HEK293 (cell line): ENCODE measurements around the gene IGSF9.
A peak's percentile ranks its signal among the peaks of the same experiment; 100 is the strongest.

Source experiments
- GLIS1 ChIP-seq: fragments of 450-650 bp; formaldehyde crosslinking; IDR thresholded peaks from 2 replicates; pipeline ENCODE4 v1.5.1; 2016; ENCODE audit warnings: missing biosample characterization, missing genetic modification characterization
- PATZ1 ChIP-seq: fragments of 450-650 bp; formaldehyde crosslinking; IDR thresholded peaks from 2 replicates; pipeline ENCODE4 v1.5.1; 2016; ENCODE audit warnings: missing biosample characterization, missing genetic modification characterization
- SALL2 ChIP-seq: fragments of 450-650 bp; formaldehyde crosslinking; IDR thresholded peaks from 2 replicates; pipeline ENCODE4 v1.5.0; 2017; ENCODE audit warnings: missing biosample characterization, mild to moderate bottlenecking, missing genetic modification characterization, borderline replicate concordance
- SCRT1 ChIP-seq: fragments of 450-650 bp; formaldehyde crosslinking; IDR thresholded peaks from 2 replicates; pipeline ENCODE4 v1.5.1; 2016; ENCODE audit warnings: missing biosample characterization, missing genetic modification characterization, borderline replicate concordance
- TCF7L2 ChIP-seq: IDR thresholded peaks from 2 replicates; pipeline ENCODE4 v1.6.1; 2011; ENCODE audit warnings: low read depth, mild to moderate bottlenecking, inconsistent platforms, low read length, moderate library complexity, borderline replicate concordance
- ZBTB20 ChIP-seq: fragments of 450-650 bp; formaldehyde crosslinking; IDR thresholded peaks from 2 replicates; pipeline ENCODE4 v1.5.1; 2016; ENCODE audit warnings: missing biosample characterization, missing genetic modification characterization
- ZBTB21 ChIP-seq: fragments of 450-650 bp; formaldehyde crosslinking; IDR thresholded peaks from 2 replicates; pipeline ENCODE4 v1.5.1; 2017; ENCODE audit warnings: missing biosample characterization, missing genetic modification characterization
- ZBTB8A ChIP-seq: fragments of 450-650 bp; formaldehyde crosslinking; IDR thresholded peaks from 2 replicates; pipeline ENCODE4 v1.5.1; 2016; ENCODE audit warnings: missing biosample characterization, missing genetic modification characterization
- ZFP69B ChIP-seq: fragments of 450-650 bp; formaldehyde crosslinking; IDR thresholded peaks from 2 replicates; pipeline ENCODE4 v1.5.1; 2016; ENCODE audit warnings: missing biosample characterization, missing genetic modification characterization
- ZNF10 ChIP-seq: fragments of 450-650 bp; formaldehyde crosslinking; IDR thresholded peaks from 2 replicates; pipeline ENCODE4 v1.5.1; 2017; ENCODE audit warnings: missing biosample characterization, missing genetic modification characterization
- ZNF114 ChIP-seq: fragments of 450-650 bp; formaldehyde crosslinking; IDR thresholded peaks from 2 replicates; pipeline ENCODE4 v1.5.0; 2017; ENCODE audit warnings: missing biosample characterization, missing genetic modification characterization
- ZNF155 ChIP-seq: fragments of 450-650 bp; formaldehyde crosslinking; IDR thresholded peaks from 2 replicates; pipeline ENCODE4 v1.5.1; 2016; ENCODE audit warnings: missing biosample characterization, missing genetic modification characterization
- ZNF175 ChIP-seq: fragments of 450-650 bp; formaldehyde crosslinking; IDR thresholded peaks from 2 replicates; pipeline ENCODE4 v1.5.1; 2016; ENCODE audit warnings: missing biosample characterization, missing genetic modification characterization
- ZNF18 ChIP-seq: fragments of 450-650 bp; formaldehyde crosslinking; IDR thresholded peaks from 2 replicates; pipeline ENCODE4 v1.5.1; 2016; ENCODE audit warnings: missing biosample characterization, missing genetic modification characterization
- ZNF202 ChIP-seq: fragments of 450-650 bp; formaldehyde crosslinking; IDR thresholded peaks from 2 replicates; pipeline ENCODE4 v1.5.1; 2016; ENCODE audit warnings: missing biosample characterization, missing genetic modification characterization, borderline replicate concordance
- ZNF221 ChIP-seq: fragments of 450-650 bp; formaldehyde crosslinking; IDR thresholded peaks from 2 replicates; pipeline ENCODE4 v1.5.1; 2017; ENCODE audit warnings: missing biosample characterization, missing genetic modification characterization, borderline replicate concordance
- ZNF248 ChIP-seq: fragments of 450-650 bp; formaldehyde crosslinking; IDR thresholded peaks from 2 replicates; pipeline ENCODE4 v1.5.1; 2017; ENCODE audit warnings: missing biosample characterization, missing genetic modification characterization
- ZNF366 ChIP-seq: fragments of 450-650 bp; formaldehyde crosslinking; conservative IDR thresholded peaks from 2 replicates; pipeline ENCODE4 v1.5.1; 2016; ENCODE audit warnings: missing biosample characterization, missing genetic modification characterization
- ZNF391 ChIP-seq: fragments of 450-650 bp; formaldehyde crosslinking; IDR thresholded peaks from 2 replicates; pipeline ENCODE4 v1.5.1; 2016; ENCODE audit warnings: low read depth, missing biosample characterization, missing genetic modification characterization, borderline replicate concordance
- ZNF404 ChIP-seq: fragments of 450-650 bp; formaldehyde crosslinking; IDR thresholded peaks from 2 replicates; pipeline ENCODE4 v1.5.1; 2017; ENCODE audit warnings: missing biosample characterization, missing genetic modification characterization
- ZNF514 ChIP-seq: fragments of 450-650 bp; formaldehyde crosslinking; IDR thresholded peaks from 2 replicates; pipeline ENCODE4 v1.5.1; 2016; ENCODE audit warnings: missing biosample characterization, missing genetic modification characterization
- ZNF518A ChIP-seq: fragments of 450-650 bp; formaldehyde crosslinking; conservative IDR thresholded peaks from 2 replicates; pipeline ENCODE4 v1.5.1; 2016; ENCODE audit warnings: low read depth, missing biosample characterization, missing genetic modification characterization
- ZNF558 ChIP-seq: fragments of 450-650 bp; formaldehyde crosslinking; IDR thresholded peaks from 2 replicates; pipeline ENCODE4 v1.5.1; 2016; ENCODE audit warnings: missing biosample characterization, missing genetic modification characterization
- ZNF561 ChIP-seq: fragments of 450-650 bp; IDR thresholded peaks from 2 replicates; pipeline ENCODE4 v1.5.1; 2018; ENCODE audit warnings: missing biosample characterization, missing genetic modification characterization, borderline replicate concordance
- ZNF624 ChIP-seq: fragments of 450-650 bp; formaldehyde crosslinking; IDR thresholded peaks from 2 replicates; pipeline ENCODE4 v1.5.1; 2017; ENCODE audit warnings: missing biosample characterization, missing genetic modification characterization
- ZNF654 ChIP-seq: fragments of 450-650 bp; formaldehyde crosslinking; IDR thresholded peaks from 2 replicates; pipeline ENCODE4 v1.5.1; 2016; ENCODE audit warnings: low read depth, missing biosample characterization, missing genetic modification characterization
- ZNF670 ChIP-seq: fragments of 450-650 bp; formaldehyde crosslinking; IDR thresholded peaks from 2 replicates; pipeline ENCODE4 v1.5.1; 2016; ENCODE audit warnings: missing biosample characterization, missing genetic modification characterization, low read depth
- ZNF704 ChIP-seq: fragments of 450-650 bp; formaldehyde crosslinking; IDR thresholded peaks from 2 replicates; pipeline ENCODE4 v1.5.1; 2016; ENCODE audit warnings: missing biosample characterization, missing genetic modification characterization
- ZNF707 ChIP-seq: fragments of 450-650 bp; formaldehyde crosslinking; IDR thresholded peaks from 2 replicates; pipeline ENCODE4 v1.5.1; 2016; ENCODE audit warnings: missing biosample characterization, missing genetic modification characterization
- ZNF777 ChIP-seq: fragments of 450-650 bp; formaldehyde crosslinking; IDR thresholded peaks from 2 replicates; pipeline ENCODE4 v1.5.1; 2017; ENCODE audit warnings: missing biosample characterization, missing genetic modification characterization, borderline replicate concordance
- ZNF830 ChIP-seq: fragments of 450-650 bp; IDR thresholded peaks from 2 replicates; pipeline ENCODE4 v1.5.0; 2018; ENCODE audit warnings: missing biosample characterization, missing genetic modification characterization, low read depth, mild to moderate bottlenecking, moderate library complexity
- ZXDB ChIP-seq: fragments of 450-650 bp; formaldehyde crosslinking; IDR thresholded peaks from 2 replicates; pipeline ENCODE4 v1.5.1; 2016; ENCODE audit warnings: missing biosample characterization, missing genetic modification characterization

The IGSF9 gene

DNA sequence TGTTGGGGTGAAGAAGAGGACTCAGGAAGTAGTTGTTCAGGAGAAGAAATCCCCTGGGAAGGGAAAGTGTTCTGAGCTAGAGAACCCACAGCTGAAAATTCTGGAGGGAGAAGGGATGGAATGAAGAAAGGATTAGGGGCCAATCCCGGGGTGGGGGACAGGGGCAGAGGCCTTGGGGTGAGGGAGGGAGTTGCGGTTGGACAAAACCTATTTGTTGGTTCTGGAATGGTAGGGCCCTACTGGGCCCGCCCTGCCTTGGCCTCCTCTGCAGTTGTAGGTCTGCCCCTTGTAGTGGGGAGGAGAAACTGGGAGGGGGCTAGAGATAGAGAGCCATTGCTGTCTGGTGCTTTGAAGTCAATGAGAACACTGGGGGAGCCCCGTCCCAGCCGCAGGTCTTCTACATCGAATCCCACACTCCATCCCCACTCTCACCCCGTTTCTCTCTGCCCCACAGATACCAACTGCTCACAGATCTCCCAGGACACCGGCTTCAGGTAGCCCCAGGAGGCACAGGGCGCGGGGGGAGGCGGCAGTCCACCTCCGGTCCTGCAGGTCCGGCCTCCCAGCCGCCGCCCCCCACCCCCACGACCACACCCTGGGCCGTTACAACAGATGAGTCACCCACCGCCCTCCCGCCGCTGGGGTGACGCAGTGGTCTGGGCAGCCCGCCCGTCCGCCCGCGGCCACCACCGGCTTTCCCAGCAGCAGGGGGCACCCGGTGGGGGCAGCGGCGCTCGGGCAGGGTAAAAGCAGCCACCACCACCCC is 21.2 kb downstream of the IGSF9 start (continued):
- no peak for TF ChIP-seq ZNF175 (tag by site-specific recombination)
- no peak for TF ChIP-seq ZNF670
- TF ChIP-seq ZNF561 (tag by site-specific recombination) = no peak
- no peak for TF ChIP-seq ZNF404
- no peak for TF ChIP-seq ZNF704 (tag by site-specific recombination)
- no peak for TF ChIP-seq ZNF221 (tag by site-specific recombination)
- TF ChIP-seq ZNF514 (tag by site-specific recombination) = no peak
- TF ChIP-seq ZNF518A (tag by site-specific recombination) = 0 out of 2 replicates have a peak, but pooled peaks have one; percentile 15
- peak; percentile 98 for TF ChIP-seq PATZ1 (tag by site-specific recombination)
- peak; percentile 22; the same call in 1 of the 2 replicates for TF ChIP-seq ZBTB20 (tag by site-specific recombination)
- TF ChIP-seq SALL2 (tag by site-specific recombination) = no peak
- no peak; the same call in 1 of the 2 replicates for TF ChIP-seq ZNF18 (tag by site-specific recombination)
- peak; percentile 73 for TF ChIP-seq ZBTB21
- no peak for TF ChIP-seq ZNF777 (tag by site-specific recombination)
- TF ChIP-seq ZXDB (tag by site-specific recombination) = peak; percentile 89
- TF ChIP-seq ZBTB8A = no peak
- peak; percentile 100 for TF ChIP-seq GLIS1 (tag by site-specific recombination)
- no peak for TF ChIP-seq ZNF624 (tag by site-specific recombination)
- TF ChIP-seq ZNF558 (tag by site-specific recombination) = no peak
- no peak for TF ChIP-seq ZNF366 (tag by site-specific recombination)
- TF ChIP-seq ZNF707 (tag by site-specific recombination) = no peak
- TF ChIP-seq ZNF248 = no peak
- peak; percentile 60 for TF ChIP-seq ZNF10 (tag by site-specific recombination)
- TF ChIP-seq ZNF202 (tag by site-specific recombination) = no peak
- TF ChIP-seq TCF7L2 = peak; percentile 40; the same call in 1 of the 2 replicates
- TF ChIP-seq ZNF114 = no peak
- no peak for TF ChIP-seq ZNF155 (tag by site-specific recombination)
- no peak for TF ChIP-seq ZNF830 (tag by site-specific recombination)
- TF ChIP-seq ZFP69B (tag by site-specific recombination) = peak; percentile 74; the same call in 1 of the 2 replicates
- TF ChIP-seq SCRT1 (tag by site-specific recombination) = no peak
- TF ChIP-seq ZNF654 = no peak
- peak; percentile 98 for TF ChIP-seq ZNF391
